SK-N-MC (cell line): ENCODE data around the gene IFT80.

ENCODE experiments used
- EZH2 ChIP-seq: fragments of 200-600 bp; sonication (generic); IDR thresholded peaks from one replicate; pipeline ENCODE4 v1.6.1; 2017; ENCODE audit warnings: antibody characterized with exemption
- POLR2AphosphoS5 ChIP-seq: IDR thresholded peaks from 2 replicates; pipeline ENCODE4 v1.6.1; 2012; ENCODE audit warnings: mild to moderate bottlenecking, low read depth, low read length, borderline replicate concordance

GRCh38 chr3:160280836-160281235 is 118.2 kb downstream of the IFT80 start:
- TF ChIP-seq EZH2 (no peak), POLR2AphosphoS5 (no peak)
